Thyroid gland (tissue), 4 donors: ENCODE results near the gene SLC37A1.

ENCODE experiments used
- POLR2A ChIP-seq, 2 donors: fragments of 450-650 bp; IDR thresholded peaks; one replicate each; pipeline ENCODE4 v1.6.1; 2017; ENCODE audit warnings: antibody characterized with exemption in 2 of 2, mild to moderate bottlenecking in 2 of 2, moderate library complexity in 1 of 2
- TF ChIP-seq, protein P1 (sequence below), 6 experiments: fragments of 200-600 bp in 3 of 6; fragments of 450-650 bp in 3 of 6; sonication (generic) in 3 of 6; IDR thresholded peaks; one replicate each; pipeline ENCODE4 v1.5.1; 2016 to 2019; ENCODE audit warnings: antibody characterized with exemption in 6 of 6, mild to moderate bottlenecking in 2 of 6, inconsistent platforms in 1 of 6, moderate library complexity in 1 of 6

DNA sequence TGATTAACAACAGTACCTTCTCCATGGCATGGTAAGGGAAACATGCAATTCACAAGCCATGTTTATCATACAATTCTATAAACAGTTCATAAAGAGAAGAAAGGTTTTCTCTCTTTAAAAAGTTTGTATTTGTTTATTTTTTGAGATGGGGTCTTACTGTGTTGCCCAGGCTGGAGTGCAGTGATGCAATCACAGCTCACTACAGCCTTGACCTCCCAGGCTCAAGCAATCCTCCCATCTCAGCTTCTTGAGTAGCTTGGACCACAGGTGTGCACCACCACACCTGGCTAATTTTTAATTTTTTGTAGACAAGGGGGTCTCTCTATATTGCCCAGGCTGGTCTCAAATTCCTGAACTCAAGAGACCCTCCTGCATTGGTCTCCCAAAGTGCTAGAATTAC, 28.0 kb downstream of the SLC37A1 start:
- TF ChIP-seq, protein P1, sequence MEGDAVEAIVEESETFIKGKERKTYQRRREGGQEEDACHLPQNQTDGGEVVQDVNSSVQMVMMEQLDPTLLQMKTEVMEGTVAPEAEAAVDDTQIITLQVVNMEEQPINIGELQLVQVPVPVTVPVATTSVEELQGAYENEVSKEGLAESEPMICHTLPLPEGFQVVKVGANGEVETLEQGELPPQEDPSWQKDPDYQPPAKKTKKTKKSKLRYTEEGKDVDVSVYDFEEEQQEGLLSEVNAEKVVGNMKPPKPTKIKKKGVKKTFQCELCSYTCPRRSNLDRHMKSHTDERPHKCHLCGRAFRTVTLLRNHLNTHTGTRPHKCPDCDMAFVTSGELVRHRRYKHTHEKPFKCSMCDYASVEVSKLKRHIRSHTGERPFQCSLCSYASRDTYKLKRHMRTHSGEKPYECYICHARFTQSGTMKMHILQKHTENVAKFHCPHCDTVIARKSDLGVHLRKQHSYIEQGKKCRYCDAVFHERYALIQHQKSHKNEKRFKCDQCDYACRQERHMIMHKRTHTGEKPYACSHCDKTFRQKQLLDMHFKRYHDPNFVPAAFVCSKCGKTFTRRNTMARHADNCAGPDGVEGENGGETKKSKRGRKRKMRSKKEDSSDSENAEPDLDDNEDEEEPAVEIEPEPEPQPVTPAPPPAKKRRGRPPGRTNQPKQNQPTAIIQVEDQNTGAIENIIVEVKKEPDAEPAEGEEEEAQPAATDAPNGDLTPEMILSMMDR (IDR thresholded peaks at IDR 0.05) = no peak
- TF ChIP-seq POLR2A (IDR thresholded peaks at IDR 0.05) = no peak
